ENCODE results near the gene LASP1NB.

Gene LASP1NB

DNA sequence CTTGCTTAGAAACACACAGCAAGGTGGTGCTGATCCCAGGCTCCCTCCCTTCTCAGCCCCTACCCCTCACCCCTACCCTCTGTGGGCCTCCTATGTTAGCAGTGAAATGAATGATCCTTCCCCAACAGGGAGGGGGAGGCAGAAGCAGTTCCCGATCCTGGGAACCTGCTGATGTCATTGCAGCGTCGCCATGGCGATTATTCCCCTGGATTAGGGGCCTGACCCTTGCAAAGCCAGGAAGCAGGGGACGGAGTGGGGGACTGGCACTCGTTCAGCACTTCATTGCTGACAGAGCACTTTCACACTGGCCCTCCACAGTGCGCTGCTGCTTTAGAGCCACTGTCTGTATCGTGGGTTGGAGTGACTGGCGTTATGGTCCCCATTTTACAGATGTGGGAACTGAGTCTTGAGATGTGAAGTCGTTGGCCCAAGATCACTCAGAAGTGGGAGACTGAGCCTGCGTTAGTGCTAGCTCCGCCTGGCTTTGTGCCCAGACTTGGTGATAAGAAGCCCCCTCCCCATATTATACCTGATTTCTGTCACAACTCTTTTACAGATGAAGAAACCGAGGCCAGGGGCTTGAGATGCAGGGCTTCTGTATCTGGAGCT lies 29.0 kb upstream of the LASP1NB start:
- DNase-seq (ENCODE audit: low read depth, low spot score), result no peak
- ChIA-PET POLR2A (no interaction called here), CTCF (no interaction called here)
- intact Hi-C loops (cut with micrococcal nuclease; ENCODE audit: unreplicated experiment) (no loop called here), in situ Hi-C loops (cut with HindIII; ENCODE audit: low pct_unique_long_range_greater_than_20kb, low sequenced_read_pairs) (no loop called here)
- BruUV-seq (replicated peaks), result no TSS peak
- H3K36me3 ChIP-seq (ENCODE audit: control insufficient read depth, insufficient read depth, low read length), result no peaks in the 10 kb centered on the region
- TF ChIP-seq SIN3A (IDR thresholded peaks at IDR 0.05; ENCODE audit: borderline replicate concordance, insufficient read depth, low read depth, low read length) (no peak), CTCF (IDR thresholded peaks at IDR 0.05) (no peak), TCF7L2 (IDR thresholded peaks at IDR 0.05; ENCODE audit: low read depth, low read length) (no peak), POLR2AphosphoS5 (IDR thresholded peaks at IDR 0.05; ENCODE audit: low read depth, low read length) (no peak)
- TF ChIP-seq, protein P1, sequence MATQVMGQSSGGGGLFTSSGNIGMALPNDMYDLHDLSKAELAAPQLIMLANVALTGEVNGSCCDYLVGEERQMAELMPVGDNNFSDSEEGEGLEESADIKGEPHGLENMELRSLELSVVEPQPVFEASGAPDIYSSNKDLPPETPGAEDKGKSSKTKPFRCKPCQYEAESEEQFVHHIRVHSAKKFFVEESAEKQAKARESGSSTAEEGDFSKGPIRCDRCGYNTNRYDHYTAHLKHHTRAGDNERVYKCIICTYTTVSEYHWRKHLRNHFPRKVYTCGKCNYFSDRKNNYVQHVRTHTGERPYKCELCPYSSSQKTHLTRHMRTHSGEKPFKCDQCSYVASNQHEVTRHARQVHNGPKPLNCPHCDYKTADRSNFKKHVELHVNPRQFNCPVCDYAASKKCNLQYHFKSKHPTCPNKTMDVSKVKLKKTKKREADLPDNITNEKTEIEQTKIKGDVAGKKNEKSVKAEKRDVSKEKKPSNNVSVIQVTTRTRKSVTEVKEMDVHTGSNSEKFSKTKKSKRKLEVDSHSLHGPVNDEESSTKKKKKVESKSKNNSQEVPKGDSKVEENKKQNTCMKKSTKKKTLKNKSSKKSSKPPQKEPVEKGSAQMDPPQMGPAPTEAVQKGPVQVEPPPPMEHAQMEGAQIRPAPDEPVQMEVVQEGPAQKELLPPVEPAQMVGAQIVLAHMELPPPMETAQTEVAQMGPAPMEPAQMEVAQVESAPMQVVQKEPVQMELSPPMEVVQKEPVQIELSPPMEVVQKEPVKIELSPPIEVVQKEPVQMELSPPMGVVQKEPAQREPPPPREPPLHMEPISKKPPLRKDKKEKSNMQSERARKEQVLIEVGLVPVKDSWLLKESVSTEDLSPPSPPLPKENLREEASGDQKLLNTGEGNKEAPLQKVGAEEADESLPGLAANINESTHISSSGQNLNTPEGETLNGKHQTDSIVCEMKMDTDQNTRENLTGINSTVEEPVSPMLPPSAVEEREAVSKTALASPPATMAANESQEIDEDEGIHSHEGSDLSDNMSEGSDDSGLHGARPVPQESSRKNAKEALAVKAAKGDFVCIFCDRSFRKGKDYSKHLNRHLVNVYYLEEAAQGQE (IDR thresholded peaks at IDR 0.05; ENCODE audit: insufficient read depth in 1 of 2, low read depth in 2 of 2, low read length in 1 of 2), result no peak
- no peaks in the 10 kb centered on the region for H3K27me3 ChIP-seq (ENCODE audit: control insufficient read depth, insufficient read depth, low read length)
- H3K9me3 ChIP-seq (ENCODE audit: control insufficient read depth, insufficient read depth, low read depth, low read length), result no peaks in the 10 kb centered on the region
- peaks cover 26% of the 10 kb centered on the region for H3K4me1 ChIP-seq (ENCODE audit: control insufficient read depth, insufficient read depth, low read length)
- no peak for ATAC-seq
- H3K27ac ChIP-seq (ENCODE audit: low read length), result no peak overlapping the region
- no peak overlapping the region for H3K4me3 ChIP-seq (ENCODE audit: low read depth in 2 of 2, low read length in 2 of 2)

GRCh38 chr17:38897176-38897575 lies 28.2 kb upstream of the LASP1NB start:
- no peaks in the 10 kb centered on the region for H3K9me3 ChIP-seq (ENCODE audit: control insufficient read depth, insufficient read depth, low read depth, low read length)
- DNase-seq (ENCODE audit: low read depth, low spot score) (no peak), ATAC-seq (no peak)
- TF ChIP-seq SIN3A (IDR thresholded peaks at IDR 0.05; ENCODE audit: borderline replicate concordance, insufficient read depth, low read depth, low read length) (no peak), CTCF (IDR thresholded peaks at IDR 0.05) (no peak), TCF7L2 (IDR thresholded peaks at IDR 0.05; ENCODE audit: low read depth, low read length) (no peak)
- H3K4me3 ChIP-seq (ENCODE audit: low read depth in 2 of 2, low read length in 2 of 2), result no peak overlapping the region
- CTCF ChIA-PET, result no interaction called here
- 0 out of 2 replicates have a peak overlapping the region, but pooled peaks have one; percentile 23 for H3K27ac ChIP-seq (ENCODE audit: low read length)
- intact Hi-C loops (cut with micrococcal nuclease; ENCODE audit: unreplicated experiment), result no loop called here
- in situ Hi-C loops (cut with HindIII; ENCODE audit: low pct_unique_long_range_greater_than_20kb, low sequenced_read_pairs), result no loop called here
- H3K27me3 ChIP-seq (ENCODE audit: control insufficient read depth, insufficient read depth, low read length), result no peaks in the 10 kb centered on the region
- no TSS peak for BruUV-seq (replicated peaks)
- no peaks in the 10 kb centered on the region for H3K36me3 ChIP-seq (ENCODE audit: control insufficient read depth, insufficient read depth, low read length)
- POLR2A ChIA-PET, result no interaction called here
- peaks cover 27% of the 10 kb centered on the region for H3K4me1 ChIP-seq (ENCODE audit: control insufficient read depth, insufficient read depth, low read length)

Measured in Panc1 (cell line).